ENCODE results near the gene SEC24D.
A peak's percentile ranks its signal among the peaks of the same experiment; 100 is the strongest.

The SEC24D gene

GRCh38 chr4:118770741-118771187 is 65.2 kb downstream of the SEC24D start:
- DNase-seq: no peak

GRCh38 chr4:118769161-118769560 is 66.8 kb downstream of the SEC24D start:
- DNase-seq: no peak

GRCh38 chr4:118767109-118767508 is 68.8 kb downstream of the SEC24D start:
- DNase-seq: no peak

- no peak for DNase-seq
Observed at GRCh38 chr4:118765399-118765798, 70.5 kb downstream of the SEC24D start.

- DNase-seq: no peak
Observed at GRCh38 chr4:118762730-118763477, 73.0 kb downstream of the SEC24D start.

GRCh38 chr4:118762155-118762554 is 73.8 kb downstream of the SEC24D start:
- DNase-seq: no peak

GRCh38 chr4:118761397-118762016 is 74.4 kb downstream of the SEC24D start:
- DNase-seq: no peak

- no peak for DNase-seq
Observed at GRCh38 chr4:118760493-118760892, 75.4 kb downstream of the SEC24D start.

GRCh38 chr4:118760092-118760491 is 75.8 kb downstream of the SEC24D start:
- DNase-seq: no peak

- no peak for DNase-seq
Observed at GRCh38 chr4:118759481-118759880, 76.4 kb downstream of the SEC24D start.

- DNase-seq: no peak
Observed at GRCh38 chr4:118758293-118758692, 77.6 kb downstream of the SEC24D start.

GRCh38 chr4:118757761-118758251 is 78.1 kb downstream of the SEC24D start:
- no peak for DNase-seq

- DNase-seq: no peak
Observed at GRCh38 chr4:118756958-118757357, 79.0 kb downstream of the SEC24D start.

GRCh38 chr4:118756429-118756828 is 79.5 kb downstream of the SEC24D start:
- no peak for DNase-seq

GRCh38 chr4:118755438-118756226 is 80.3 kb downstream of the SEC24D start:
- DNase-seq: no peak

- DNase-seq: no peak
Observed at GRCh38 chr4:118754890-118755289, 81.0 kb downstream of the SEC24D start.

- DNase-seq: no peak
Observed at GRCh38 chr4:118753685-118754084, 82.2 kb downstream of the SEC24D start.

- DNase-seq: no peak
Observed at GRCh38 chr4:118753096-118753495, 82.8 kb downstream of the SEC24D start.

GRCh38 chr4:118752551-118752950 is 83.4 kb downstream of the SEC24D start:
- no peak for DNase-seq

GRCh38 chr4:118751629-118752323 is 84.2 kb downstream of the SEC24D start:
- no peak for DNase-seq

GRCh38 chr4:118749347-118749988 is 86.5 kb downstream of the SEC24D start:
- no peak for DNase-seq

- DNase-seq: peak; percentile 9 to 30
Observed at GRCh38 chr4:118746251-118746919, 89.5 kb downstream of the SEC24D start.
